SHP77 (cell line): Measurements from ENCODE around the gene CPA1.

ENCODE experiments used
- DNase-seq, 2 experiments: peaks; one replicate each; lab custom pipeline; 2025; lab: John Stamatoyannopoulos, UW

Gene CPA1

DNA sequence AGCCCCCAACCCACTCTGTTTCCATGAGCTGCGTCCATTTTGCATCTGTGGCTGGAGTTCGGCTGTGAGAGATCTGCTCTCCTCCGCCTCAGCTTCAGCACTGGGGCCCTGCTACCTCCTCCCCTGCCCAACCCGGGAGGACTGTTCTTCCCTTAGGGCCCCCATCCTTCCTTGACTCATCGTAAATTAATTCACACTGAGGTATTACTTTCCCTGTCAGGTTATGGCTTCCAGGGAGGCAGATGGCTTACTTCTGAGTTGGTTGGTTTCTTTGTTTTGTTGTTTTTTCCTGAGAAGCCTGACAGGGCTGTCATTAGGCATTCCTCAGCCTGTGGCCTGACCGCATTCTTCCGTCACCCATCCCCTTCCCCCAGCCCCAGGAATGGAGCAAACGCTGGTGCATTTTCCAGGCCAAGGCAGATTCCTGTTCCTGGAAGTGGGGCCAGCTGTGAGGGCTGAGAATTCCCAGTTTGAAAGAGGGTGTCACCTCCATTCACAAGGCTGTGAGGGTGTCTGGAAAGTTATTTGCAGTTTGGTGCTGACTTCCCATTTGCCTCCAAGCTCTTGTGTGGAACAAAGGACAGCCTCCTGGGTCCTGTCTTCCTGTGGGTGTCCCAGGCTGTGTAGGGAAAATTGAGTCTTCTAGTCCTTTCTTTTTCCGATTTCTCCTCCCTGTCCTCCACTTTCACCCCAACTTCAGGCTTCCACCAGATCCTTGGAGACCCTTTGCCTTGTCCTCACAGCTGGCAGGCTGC lies 24.0 kb upstream of the CPA1 start:
- no peak for DNase-seq

DNA sequence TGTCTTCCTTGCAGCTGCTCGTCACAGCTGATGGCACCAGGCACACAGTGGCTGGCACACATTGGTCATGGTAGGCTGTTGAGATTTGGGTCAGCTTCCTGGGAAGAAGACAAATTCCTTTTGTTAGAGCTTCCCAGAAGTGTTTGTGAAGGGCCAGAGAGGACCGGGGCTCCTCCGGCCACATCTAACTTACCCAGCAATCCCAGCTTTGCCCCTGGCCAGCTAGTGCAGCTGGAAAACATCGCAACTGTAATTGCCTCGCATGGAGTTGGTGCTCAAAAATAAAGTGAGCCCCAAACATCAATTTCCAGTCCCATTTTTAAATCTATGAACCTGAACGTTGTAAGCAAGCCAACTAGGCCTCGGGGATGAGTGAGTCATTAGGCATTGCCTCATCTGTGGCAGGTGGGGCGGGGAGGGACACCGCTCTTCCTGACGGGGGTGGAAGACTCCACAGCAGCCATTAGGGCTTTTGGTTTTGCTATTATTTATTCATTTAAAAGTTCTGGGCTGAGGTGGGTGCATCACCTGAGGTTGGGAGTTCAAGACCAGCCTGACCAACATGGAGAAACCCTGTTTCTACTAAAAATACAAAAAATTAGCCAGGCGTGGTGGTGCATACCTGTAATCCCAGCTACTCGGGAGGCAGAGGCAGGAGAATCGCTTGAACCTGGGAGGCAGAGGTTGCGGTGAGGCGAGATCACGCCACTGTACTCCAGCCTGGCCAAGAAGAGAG lies 23.2 kb upstream of the CPA1 start:
- DNase-seq: peak; percentile 23 to 61

DNA sequence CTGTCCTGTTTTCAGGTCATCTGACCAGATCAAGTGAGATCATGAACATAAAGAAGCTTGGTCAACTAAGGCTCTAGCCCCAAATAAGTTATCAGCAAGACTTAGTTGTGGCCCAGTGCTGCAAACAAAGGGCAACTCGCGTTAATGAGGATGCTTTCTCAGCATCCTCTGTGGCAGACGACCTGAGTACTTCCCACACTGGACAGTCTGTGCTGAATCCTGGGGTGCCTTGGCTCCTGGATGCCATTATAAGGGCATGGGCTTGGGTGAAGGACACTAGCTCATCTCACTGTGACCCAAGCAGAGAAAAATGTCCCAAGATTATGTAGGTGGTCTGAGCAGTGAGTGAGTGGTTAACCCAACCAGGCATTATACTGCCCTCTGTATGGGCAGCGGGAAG lies 21.8 kb upstream of the CPA1 start:
- no peak for DNase-seq

DNA sequence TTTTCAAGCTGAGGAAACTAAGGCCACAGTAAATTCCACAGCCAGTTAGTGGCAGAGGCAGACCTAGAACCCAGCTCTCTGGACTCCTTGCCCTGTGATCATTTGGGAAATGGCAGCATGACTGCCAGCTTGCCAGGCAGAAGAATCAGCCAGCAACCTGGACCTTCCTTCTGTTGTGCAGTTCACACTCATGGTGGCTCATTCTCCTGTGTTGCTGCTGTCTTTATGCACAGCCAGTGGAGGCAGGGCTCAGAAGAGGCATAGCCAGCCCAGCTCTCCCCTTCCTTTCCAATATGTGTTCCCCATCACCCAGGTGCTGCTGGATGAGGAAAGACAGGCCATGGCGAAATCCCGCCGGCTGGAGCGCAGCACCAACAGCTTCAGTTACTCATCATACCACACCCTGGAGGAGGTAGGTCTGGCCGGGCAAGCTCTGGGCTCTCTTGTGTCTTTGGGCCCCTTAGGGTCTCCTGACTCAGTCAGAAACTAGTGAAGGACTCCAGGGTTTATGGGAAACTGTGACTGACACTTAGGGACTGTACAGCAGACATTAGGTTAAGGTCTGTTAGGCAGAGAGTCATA lies 20.9 kb upstream of the CPA1 start:
- no peak for DNase-seq

DNA sequence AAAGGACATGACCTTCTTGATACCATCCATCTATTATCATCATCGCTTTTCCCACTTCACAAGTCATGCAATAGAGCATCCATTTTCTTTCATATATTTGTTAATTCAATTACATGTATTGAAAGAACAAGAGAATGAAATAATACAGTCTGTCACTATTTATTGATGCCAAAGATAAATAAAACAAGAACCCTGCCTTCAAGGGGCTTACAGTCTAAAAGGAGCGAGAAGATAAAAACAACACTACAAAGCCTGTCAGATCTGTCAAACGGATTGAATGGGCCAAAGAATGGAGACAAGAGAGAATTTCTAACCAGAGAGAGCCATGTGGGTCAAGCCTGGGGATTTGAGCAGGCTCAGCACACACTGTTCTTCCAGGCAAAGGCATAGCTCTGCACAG lies 19.8 kb upstream of the CPA1 start:
- no peak for DNase-seq

DNA sequence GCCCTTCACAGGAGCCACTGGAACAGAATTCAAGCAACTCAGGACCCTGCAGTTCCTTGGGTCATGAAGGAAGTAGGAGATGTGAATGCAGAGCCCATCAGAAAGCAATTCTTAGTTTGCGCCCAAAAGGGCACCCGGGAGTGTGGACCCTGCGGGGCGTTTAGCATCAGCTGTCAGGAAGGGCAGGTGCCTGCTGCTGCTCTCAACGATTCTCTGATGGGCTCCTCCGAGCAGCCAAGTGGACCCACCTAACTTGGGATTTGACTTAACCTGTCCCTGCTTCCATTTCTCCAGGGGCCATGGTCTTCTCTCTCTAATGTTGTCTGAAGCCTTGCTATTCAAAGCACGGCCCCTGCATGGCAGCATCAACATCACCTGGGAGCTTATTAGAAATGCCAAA lies 18.6 kb upstream of the CPA1 start:
- no peak for DNase-seq

DNA sequence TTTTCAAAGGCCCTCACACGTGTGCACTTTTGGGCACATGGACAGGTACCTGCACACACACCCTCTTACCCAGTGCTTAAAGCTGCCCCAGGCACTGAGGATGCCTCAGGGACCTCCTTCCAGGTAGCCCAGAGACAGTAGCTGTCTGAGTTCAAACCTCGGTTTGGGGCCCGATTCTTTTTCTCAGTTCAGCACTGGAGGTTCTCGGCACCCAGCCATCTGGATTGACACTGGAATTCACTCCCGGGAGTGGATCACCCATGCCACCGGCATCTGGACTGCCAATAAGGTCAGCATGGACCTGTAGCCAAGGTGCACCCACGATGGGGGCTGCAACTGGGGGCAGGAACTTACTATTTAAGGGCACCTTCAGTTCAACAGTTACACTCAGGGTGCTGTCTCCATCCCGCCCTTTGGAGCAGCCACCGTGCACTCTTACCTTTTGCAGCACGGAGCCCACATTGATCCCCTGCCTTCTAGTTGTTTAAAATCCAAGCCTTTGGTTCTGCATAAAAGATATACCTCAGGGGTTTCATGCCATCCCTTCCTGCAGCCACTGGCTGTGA lies 18.0 kb upstream of the CPA1 start:
- no peak for DNase-seq

DNA sequence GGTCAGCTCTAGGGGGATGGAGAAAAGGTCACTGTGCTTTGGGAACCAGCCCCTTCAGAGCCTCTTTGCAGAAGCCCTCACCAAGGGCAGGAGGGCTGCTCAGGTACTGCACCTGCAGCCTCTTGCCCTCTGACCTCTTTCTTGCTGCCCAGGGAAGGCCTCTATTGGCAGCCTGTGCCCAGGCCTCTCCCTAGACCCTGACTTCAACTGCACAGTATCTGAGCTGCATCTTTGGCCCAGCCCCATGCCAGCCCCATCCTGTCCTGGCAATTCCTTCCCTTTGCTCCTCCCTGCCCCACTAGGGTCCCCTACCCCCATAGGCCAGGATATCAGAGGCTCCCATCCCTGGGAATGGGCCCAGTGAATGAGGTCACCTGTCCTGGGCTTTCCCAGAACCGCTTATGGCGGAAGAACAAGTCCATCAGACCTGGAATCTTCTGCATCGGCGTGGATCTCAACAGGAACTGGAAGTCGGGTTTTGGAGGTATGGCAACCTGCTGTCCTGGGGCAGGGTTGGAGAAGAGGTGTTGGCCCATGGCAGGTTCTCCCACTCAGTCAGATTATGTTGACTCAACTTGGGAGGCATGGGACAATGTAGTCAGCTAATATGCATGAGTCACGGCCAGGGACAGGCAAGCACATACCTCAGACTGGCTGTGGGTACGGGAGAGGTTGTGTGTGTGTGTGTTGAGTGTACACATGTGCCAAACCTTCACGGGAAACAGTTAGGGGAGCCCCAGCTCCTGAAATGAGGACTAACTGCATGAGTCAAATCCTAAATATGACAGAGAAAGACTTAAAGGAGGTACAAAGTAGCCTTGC lies 17.1 kb upstream of the CPA1 start:
- no peak for DNase-seq

DNA sequence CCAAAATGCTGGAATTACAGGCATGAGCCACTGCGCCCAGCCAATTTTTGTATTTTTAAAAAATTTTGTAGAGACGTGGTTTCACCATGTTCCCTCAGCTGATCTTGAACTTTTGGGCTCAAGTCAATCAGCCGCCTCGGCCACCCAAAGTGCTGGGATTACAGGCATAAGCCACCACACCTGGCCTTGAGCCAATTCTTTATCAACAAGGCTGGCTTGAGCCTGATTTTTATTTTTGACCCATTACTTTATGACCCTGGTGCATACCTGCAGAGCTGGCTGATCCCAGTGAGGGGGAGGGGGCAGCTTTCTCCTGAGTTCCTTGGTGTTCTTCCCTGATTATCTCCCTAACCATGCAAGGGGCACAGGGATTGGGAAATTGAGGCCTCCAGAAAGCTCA lies 15.8 kb upstream of the CPA1 start:
- DNase-seq: peak in 1 of 2 experiments; percentile 27

DNA sequence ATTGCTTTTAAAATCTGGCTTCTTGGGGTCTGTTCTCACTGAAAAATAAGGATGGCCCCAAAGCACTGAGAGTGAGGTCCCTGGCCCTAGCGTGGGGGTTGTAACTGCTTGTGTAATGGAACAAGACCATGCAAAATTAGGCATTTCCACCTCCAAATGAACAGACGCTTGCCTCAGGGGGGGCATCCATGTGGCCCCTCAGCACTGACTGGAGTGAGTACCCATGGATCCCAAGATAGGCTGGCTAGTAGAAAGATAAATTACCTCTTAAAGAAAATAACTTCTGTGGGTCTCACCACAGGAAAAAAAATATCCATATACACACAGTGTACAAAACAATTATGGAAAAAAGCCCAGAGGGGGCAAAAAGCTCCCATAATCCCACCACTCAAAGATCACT lies 15.2 kb upstream of the CPA1 start:
- no peak for DNase-seq

DNA sequence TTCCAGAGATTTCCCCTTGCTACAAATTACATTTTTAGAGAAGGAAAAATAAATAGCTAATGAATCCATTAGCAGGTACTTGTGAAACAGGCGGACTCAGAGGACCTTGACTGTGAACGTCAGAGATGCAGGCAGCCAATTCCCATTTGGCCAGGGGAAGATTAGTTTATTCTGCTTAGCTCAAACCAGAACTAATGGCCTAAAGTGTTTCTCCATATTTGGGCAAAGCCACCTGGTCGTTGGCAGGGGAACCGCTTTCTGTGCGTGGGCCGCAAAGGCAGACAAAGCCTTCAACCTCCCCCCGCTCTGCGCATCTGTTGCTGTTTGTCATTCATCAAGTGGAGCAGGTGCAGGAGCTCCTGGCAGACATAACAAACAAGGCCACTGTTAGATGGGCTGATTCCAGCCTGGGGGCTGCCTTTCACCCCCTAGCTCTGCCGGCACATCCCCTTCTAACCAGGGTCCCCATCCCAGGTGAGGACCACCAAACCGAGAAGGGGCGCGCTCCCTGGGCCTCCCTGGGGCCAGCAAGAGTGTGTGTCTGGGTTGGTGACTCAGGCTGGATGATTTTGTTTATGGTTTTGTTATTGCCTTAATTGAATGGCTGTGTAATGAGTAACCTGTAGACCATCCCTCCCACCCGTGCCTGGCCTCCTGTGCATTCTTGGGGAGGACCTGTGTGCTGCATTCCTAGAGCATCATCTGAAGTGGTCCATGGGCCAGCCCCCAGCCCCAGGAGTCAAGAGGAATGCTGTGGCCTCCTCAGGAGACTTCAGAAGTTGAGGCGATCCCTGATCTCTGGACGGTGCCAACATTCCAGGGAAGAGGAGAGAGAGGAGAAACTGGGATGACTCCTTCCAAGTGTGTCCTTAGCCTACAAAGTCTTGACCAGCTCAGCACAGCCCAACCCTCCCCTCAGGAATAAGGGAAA lies 14.5 kb upstream of the CPA1 start:
- DNase-seq: peak; percentile 98 to 99

DNA sequence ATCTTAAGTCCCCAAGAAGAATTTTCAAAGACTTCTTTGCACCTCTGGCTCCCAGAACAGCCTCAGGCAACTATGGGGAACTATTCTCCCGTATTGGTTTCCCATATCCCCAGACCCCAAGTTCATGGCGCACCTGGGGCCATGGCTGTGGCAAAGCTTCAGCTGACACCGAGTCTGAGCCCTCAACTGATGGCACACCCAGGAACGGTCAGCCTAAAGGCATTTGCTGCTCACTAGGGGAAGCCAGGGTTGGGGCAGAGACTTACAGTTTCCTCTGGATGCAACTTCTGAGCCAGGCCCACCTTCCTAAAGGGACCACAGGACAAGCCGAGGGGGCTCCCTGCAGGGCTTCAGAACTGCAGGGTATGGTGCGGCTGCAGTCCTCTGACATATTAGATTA lies 13.7 kb upstream of the CPA1 start:
- no peak for DNase-seq

DNA sequence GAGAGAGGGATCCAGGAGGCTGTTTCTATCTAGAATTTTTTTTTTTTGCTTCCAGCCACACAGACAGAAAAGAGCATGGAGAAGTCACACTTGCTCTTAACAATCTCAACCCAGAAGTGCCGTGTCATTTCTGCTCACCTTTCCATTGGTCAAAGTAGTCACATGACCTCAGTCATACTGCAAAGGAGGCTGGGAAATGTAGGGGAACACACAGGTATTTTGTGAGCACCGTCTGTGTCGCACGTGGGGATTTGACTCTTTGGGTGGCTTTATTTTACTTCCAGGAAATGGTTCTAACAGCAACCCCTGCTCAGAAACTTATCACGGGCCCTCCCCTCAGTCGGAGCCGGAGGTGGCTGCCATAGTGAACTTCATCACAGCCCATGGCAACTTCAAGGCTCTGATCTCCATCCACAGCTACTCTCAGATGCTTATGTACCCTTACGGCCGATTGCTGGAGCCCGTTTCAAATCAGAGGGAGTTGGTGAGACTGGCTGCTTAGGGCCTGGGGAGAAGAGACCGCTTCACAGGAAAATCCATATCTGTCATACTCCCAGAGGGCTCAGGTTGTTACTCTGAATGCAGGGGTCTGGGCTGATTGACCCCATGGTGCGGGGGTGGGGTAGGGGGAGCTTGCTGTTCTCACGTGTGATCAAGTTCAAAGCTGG lies 13.1 kb upstream of the CPA1 start:
- peak; percentile 86 to 91 for DNase-seq

DNA sequence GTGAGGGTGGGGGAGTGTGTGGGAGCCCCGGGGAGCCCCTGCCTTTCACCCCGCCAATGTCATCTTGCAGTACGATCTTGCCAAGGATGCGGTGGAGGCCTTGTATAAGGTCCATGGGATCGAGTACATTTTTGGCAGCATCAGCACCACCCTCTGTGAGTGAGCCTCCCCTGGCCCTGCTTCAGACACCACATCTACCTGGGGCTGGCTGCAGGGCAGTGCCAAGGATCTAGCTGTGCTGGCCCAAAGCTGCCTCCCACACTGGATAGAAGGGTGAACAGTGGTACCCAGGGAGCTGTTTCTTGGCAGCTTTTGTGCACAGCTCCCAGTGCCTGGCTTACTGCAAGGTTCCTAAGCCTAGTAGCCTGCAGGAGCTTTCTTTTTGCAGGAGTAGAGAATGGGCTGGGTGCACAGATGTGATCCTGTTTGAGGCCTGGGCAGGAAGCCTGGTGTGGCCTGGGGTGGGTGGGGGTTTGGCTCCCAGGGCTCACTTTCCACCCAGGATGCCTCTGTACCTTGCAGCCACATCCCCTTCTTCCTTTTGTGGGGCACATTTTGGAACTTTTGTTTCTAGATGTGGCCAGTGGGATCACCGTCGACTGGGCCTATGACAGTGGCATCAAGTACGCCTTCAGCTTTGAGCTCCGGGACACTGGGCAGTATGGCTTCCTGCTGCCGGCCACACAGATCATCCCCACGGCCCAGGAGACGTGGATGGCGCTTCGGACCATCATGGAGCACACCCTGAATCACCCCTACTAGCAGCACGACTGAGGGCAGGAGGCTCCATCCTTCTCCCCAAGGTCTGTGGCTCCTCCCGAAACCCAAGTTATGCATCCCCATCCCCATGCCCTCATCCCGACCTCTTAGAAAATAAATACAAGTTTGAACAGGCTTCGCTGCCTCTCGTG lies 12.2 kb upstream of the CPA1 start:
- DNase-seq: no peak

DNA sequence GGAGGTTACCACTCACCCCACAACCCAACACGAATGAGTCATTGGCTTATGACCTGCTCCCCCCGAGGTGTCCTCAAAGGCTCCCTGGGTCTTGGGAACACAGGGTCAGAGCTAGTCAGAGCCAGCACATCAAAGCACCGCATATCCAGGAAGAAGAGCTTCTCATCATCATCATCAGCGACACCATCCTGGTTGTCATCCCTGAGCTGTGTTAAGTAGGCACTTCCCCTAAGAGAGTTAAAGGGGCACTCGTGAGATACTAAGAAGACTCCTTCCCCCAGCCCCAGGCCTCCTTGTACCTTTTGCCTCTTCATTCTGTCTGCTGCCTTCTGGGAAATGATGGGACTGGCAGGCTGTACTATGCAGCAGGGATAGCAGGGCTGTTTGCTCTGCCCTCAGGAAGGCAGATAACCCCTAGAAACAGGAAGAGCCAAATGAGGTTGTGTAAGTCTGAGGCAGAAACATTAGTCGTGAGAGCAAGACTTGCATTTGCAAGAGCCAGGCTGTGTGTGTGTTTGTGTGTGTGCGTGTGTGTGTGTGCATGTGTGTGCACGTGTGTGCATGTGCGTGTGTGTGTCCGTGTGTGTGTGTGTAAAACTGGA lies 11.1 kb upstream of the CPA1 start:
- no peak for DNase-seq

DNA sequence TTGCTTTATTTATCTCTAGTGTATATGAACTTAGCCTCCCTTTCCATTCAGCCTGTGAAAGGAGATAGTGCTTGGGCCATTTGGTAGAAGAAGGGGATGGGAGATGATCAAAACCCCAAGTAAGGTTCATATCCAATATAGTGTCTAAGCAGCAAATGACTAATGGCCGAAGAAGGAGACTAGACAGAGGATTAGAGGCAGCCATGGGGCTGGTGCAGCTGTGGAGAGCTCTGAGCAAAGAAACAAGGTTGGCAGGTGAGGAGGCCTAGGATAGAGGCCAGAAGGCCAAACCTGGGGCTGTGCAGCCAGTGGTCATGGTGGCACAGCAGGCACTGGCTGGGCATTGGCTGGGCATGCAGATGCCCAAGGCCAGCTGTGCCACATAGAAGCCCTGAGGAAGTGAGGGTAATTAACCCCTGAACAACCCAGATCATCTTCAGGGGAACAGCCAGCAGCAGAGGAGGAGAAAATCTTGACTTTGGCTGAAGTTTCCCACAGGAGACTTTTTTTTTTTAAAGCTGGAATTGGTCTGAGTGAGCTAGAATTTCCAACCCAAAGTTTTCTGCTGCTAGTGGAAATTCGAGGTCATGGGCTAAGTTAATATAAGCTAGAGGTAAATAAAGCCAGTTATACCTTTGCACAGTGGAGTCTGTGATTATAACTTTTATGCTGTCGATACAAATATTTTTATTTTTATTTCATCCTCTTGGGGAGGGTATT lies 10.3 kb upstream of the CPA1 start:
- DNase-seq: no peak

DNA sequence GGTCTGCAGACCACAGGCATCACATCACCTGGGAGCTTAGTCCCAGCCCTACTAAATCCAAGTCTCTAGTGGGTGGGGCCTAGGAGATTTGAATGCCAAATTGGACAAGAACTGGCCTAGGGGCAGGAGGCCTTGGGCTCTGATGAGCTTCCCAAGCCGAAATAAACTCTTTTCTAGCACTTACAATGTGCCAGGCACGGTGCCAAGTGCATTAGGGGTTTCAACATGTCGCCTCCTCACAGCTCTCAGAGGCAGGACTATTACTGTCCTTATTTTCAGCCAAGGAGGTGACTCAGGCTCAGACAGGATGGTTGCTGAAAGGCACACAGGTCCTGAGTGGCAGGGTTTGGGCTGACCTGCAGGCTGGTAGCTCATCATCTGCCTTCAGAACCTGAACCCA lies 9.2 kb upstream of the CPA1 start:
- no peak for DNase-seq
